ENCODE data around the gene WDR82. TPM values are rescaled to one million over a fixed set of nuclear protein-coding genes. Genes with fewer than 3 reads are reported as not detected.
"Not testable (repeated sequence)": the region's sequence is repeated elsewhere in the genome, so short reads cannot be mapped to it uniquely, and the experiment has no call there.

WDR82 gene
- total RNA-seq, 2 experiments from 2014 or later: 176 to 177 TPM

GRCh38 chr3:52292247-52293065, 14.0 kb upstream of the WDR82 start:
- peaks cover 5% of the 10 kb centered on the region for H3K36me3 Mint-ChIP-seq (ENCODE audit: low read depth)
- no peaks in the 10 kb centered on the region for H3K27me3 Mint-ChIP-seq (ENCODE audit: low read depth)
- DNase-seq: no peak
- no peaks in the 10 kb centered on the region for H3K9me3 Mint-ChIP-seq
- peaks cover 19% of the 10 kb centered on the region for H3K4me1 Mint-ChIP-seq (ENCODE audit: low read depth)
- no peak overlapping the region for H3K27ac Mint-ChIP-seq
- intact Hi-C loops (cut with micrococcal nuclease): no loop called here
- CTCF ChIA-PET: interaction anchor here (1.0 to 4.9 kb wide), 3 partner anchors 11 to 60 kb away, joined by 3 to 62 read pairs (median 4); no protein-coding TSS in a partner anchor
- no peak overlapping the region for H3K4me3 Mint-ChIP-seq

- DNase-seq: peak; percentile 51
- peaks cover 9% of the 10 kb centered on the region for H3K36me3 Mint-ChIP-seq (ENCODE audit: low read depth)
- intact Hi-C loops (cut with micrococcal nuclease): loop anchor here (1.0 kb wide), 1 partner anchor 48 kb away; no protein-coding TSS in a partner anchor
- no peaks in the 10 kb centered on the region for H3K9me3 Mint-ChIP-seq
- H3K27ac Mint-ChIP-seq: no peak overlapping the region
- CTCF ChIA-PET: interaction anchor here (0.7 to 4.9 kb wide), 6 partner anchors 10 to 62 kb away, joined by 3 to 62 read pairs (median 3); no protein-coding TSS in a partner anchor
- peaks cover 24% of the 10 kb centered on the region for H3K4me1 Mint-ChIP-seq (ENCODE audit: low read depth)
- no peak overlapping the region for H3K4me3 Mint-ChIP-seq
- no peaks in the 10 kb centered on the region for H3K27me3 Mint-ChIP-seq (ENCODE audit: low read depth)
These were observed 13.2 kb upstream of the WDR82 start for GRCh38 chr3:52291508-52292181.

- intact Hi-C loops (cut with micrococcal nuclease): loop anchor here (1.0 kb wide), 1 partner anchor 48 kb away; no protein-coding TSS in a partner anchor
- DNase-seq: no peak
- CTCF ChIA-PET: interaction anchor here (0.7 to 4.9 kb wide), 7 partner anchors 11 to 63 kb away, joined by 3 to 62 read pairs (median 3); no protein-coding TSS in a partner anchor
- no peaks in the 10 kb centered on the region for H3K27me3 Mint-ChIP-seq (ENCODE audit: low read depth)
- no peaks in the 10 kb centered on the region for H3K9me3 Mint-ChIP-seq
- H3K4me1 Mint-ChIP-seq (ENCODE audit: low read depth): peaks cover 28% of the 10 kb centered on the region
- no peak overlapping the region for H3K27ac Mint-ChIP-seq
- no peak overlapping the region for H3K4me3 Mint-ChIP-seq
- peaks cover 9% of the 10 kb centered on the region for H3K36me3 Mint-ChIP-seq (ENCODE audit: low read depth)
These were observed 12.4 kb upstream of the WDR82 start for GRCh38 chr3:52290596-52291507.

GRCh38 chr3:52289747-52290595, 11.5 kb upstream of the WDR82 start:
- CTCF ChIA-PET: interaction anchor here (0.7 to 4.9 kb wide), 7 partner anchors 49 to 122 kb away, joined by 3 to 62 read pairs (median 4); no protein-coding TSS in a partner anchor
- peaks cover 33% of the 10 kb centered on the region for H3K4me1 Mint-ChIP-seq (ENCODE audit: low read depth)
- H3K27me3 Mint-ChIP-seq (ENCODE audit: low read depth): no peaks in the 10 kb centered on the region
- DNase-seq: no peak
- no peak overlapping the region for H3K27ac Mint-ChIP-seq
- H3K4me3 Mint-ChIP-seq: no peak overlapping the region
- H3K9me3 Mint-ChIP-seq: no peaks in the 10 kb centered on the region
- H3K36me3 Mint-ChIP-seq (ENCODE audit: low read depth): peaks cover 9% of the 10 kb centered on the region
- intact Hi-C loops (cut with micrococcal nuclease): loop anchor here (2.0 to 5.0 kb wide), 2 partner anchors 27 to 308 kb away; partner anchors contain the start of genes ACY1 and DNAH1

- no peaks in the 10 kb centered on the region for H3K27me3 Mint-ChIP-seq (ENCODE audit: low read depth)
- intact Hi-C loops (cut with micrococcal nuclease): loop anchor here (2.0 to 5.0 kb wide), 2 partner anchors 27 to 307 kb away; partner anchors contain the start of genes ACY1 and DNAH1
- no peak for DNase-seq
These were observed 10.9 kb upstream of the WDR82 start for GRCh38 chr3:52289338-52289746.

GRCh38 chr3:52288674-52289073, 10.2 kb upstream of the WDR82 start:
- CTCF ChIA-PET: interaction anchor here (0.9 to 4.9 kb wide), 6 partner anchors 9 to 68 kb away, joined by 3 to 62 read pairs (median 9); no protein-coding TSS in a partner anchor
- Mint-ChIP-seq H3K4me3 (peak overlapping the region; percentile 98), H3K27ac (peak overlapping the region; percentile 100), H3K27me3 (ENCODE audit: low read depth) (no peaks in the 10 kb centered on the region), H3K4me1 (ENCODE audit: low read depth) (peaks cover 35% of the 10 kb centered on the region), H3K9me3 (no peaks in the 10 kb centered on the region), H3K36me3 (ENCODE audit: low read depth) (peaks cover 9% of the 10 kb centered on the region)
- intact Hi-C loops (cut with micrococcal nuclease): loop anchor here (2.0 to 5.0 kb wide), 2 partner anchors 28 to 306 kb away; partner anchors contain the start of genes ACY1 and DNAH1
- no peak for DNase-seq

More at GRCh38 chr3:52289338-52289746, 10.9 kb upstream of the WDR82 start:
- Mint-ChIP-seq H3K4me1 (ENCODE audit: low read depth) (peaks cover 35% of the 10 kb centered on the region), H3K36me3 (ENCODE audit: low read depth) (peaks cover 9% of the 10 kb centered on the region), H3K9me3 (no peaks in the 10 kb centered on the region), H3K4me3 (peak overlapping the region; percentile 98), H3K27ac (no peak overlapping the region)
- CTCF ChIA-PET: interaction anchor here (0.8 to 4.9 kb wide), 5 partner anchors 10 to 123 kb away, joined by 3 to 62 read pairs (median 11); no protein-coding TSS in a partner anchor

- DNase-seq: no peak
- intact Hi-C loops (cut with micrococcal nuclease): loop anchor here (1.0 to 5.0 kb wide), 2 partner anchors 8 to 304 kb away; partner anchors contain the start of genes ACY1 and WDR82
- peaks cover 8% of the 10 kb centered on the region for H3K36me3 Mint-ChIP-seq (ENCODE audit: low read depth)
- no peaks in the 10 kb centered on the region for H3K9me3 Mint-ChIP-seq
- peak overlapping the region; percentile 100 for H3K27ac Mint-ChIP-seq
- peak overlapping the region; percentile 98 for H3K4me3 Mint-ChIP-seq
- CTCF ChIA-PET: interaction anchor here (1.0 to 3.1 kb wide), 4 partner anchors 8 to 66 kb away, joined by 3 to 17 read pairs (median 7); partner anchors contain the start of gene WDR82
- H3K4me1 Mint-ChIP-seq (ENCODE audit: low read depth): peaks cover 53% of the 10 kb centered on the region
- no peaks in the 10 kb centered on the region for H3K27me3 Mint-ChIP-seq (ENCODE audit: low read depth)
These were observed 8.3 kb upstream of the WDR82 start for GRCh38 chr3:52286777-52287110.

GRCh38 chr3:52284051-52284450, 5.6 kb upstream of the WDR82 start:
- H3K27ac Mint-ChIP-seq: peak overlapping the region; percentile 82
- intact Hi-C loops (cut with micrococcal nuclease); H3K27me3 Mint-ChIP-seq (ENCODE audit: low read depth); H3K36me3 Mint-ChIP-seq (ENCODE audit: low read depth); DNase-seq; H3K9me3 Mint-ChIP-seq; H3K4me3 Mint-ChIP-seq: not testable (repeated sequence)
- CTCF ChIA-PET: interaction anchor here (0.6 to 4.1 kb wide), 7 partner anchors 33 to 766 kb away, joined by 3 to 40 read pairs (median 4); partner anchors contain the start of gene PPM1M
- H3K4me1 Mint-ChIP-seq (ENCODE audit: low read depth): peaks cover 62% of the 10 kb centered on the region

GRCh38 chr3:52283306-52283705, 4.9 kb upstream of the WDR82 start:
- Mint-ChIP-seq H3K27me3 (ENCODE audit: low read depth) (no peaks in the 10 kb centered on the region), H3K27ac (peak overlapping the region; percentile 82), H3K4me3 (no peak overlapping the region), H3K36me3 (ENCODE audit: low read depth) (peaks cover 11% of the 10 kb centered on the region), H3K9me3 (no peaks in the 10 kb centered on the region), H3K4me1 (ENCODE audit: low read depth) (peaks cover 58% of the 10 kb centered on the region)
- intact Hi-C loops (cut with micrococcal nuclease): no loop called here
- DNase-seq: peak; percentile 34
- CTCF ChIA-PET: interaction anchor here (0.8 to 4.1 kb wide), 5 partner anchors 32 to 63 kb away, joined by 3 to 40 read pairs (median 11); no protein-coding TSS in a partner anchor

GRCh38 chr3:52281981-52282801, 3.7 kb upstream of the WDR82 start:
- intact Hi-C loops (cut with micrococcal nuclease): no loop called here
- peak overlapping the region; percentile 90 for H3K27ac Mint-ChIP-seq
- peak; percentile 58 for DNase-seq
- H3K9me3 Mint-ChIP-seq: no peaks in the 10 kb centered on the region
- H3K4me3 Mint-ChIP-seq: peak overlapping the region; percentile 10
- H3K4me1 Mint-ChIP-seq (ENCODE audit: low read depth): peaks cover 58% of the 10 kb centered on the region
- peaks cover 19% of the 10 kb centered on the region for H3K36me3 Mint-ChIP-seq (ENCODE audit: low read depth)
- no peaks in the 10 kb centered on the region for H3K27me3 Mint-ChIP-seq (ENCODE audit: low read depth)
- CTCF ChIA-PET: interaction anchor here (0.8 to 4.1 kb wide), 9 partner anchors 10 to 62 kb away, joined by 3 to 40 read pairs (median 4); no protein-coding TSS in a partner anchor

Measured in activated naive CD4-positive, alpha-beta T cell treated with anti-CD3 and anti-CD28 coated beads for 36 hours (primary cell).